SK-N-SH (cell line): ENCODE results near the gene R3HDM4. TPM values are rescaled to one million over a fixed set of nuclear protein-coding genes. Genes with fewer than 3 reads are reported as not detected.

Experiments
- CTCF ChIA-PET: fragments of 300-600, 350-600 bp; formaldehyde crosslinking; extraction: SDS; loops from one replicate; lab custom pipeline; 2021; lab: Yijun Ruan, JAX
- POLR2A ChIA-PET: fragments of 350-600 bp; sonication (Branson Sonifier 250); formaldehyde crosslinking; extraction: SDS; loops from one replicate; lab custom pipeline; 2020; ENCODE audit warnings: antibody characterized with exemption, inconsistent platforms; lab: Yijun Ruan, JAX
- DNase-seq: peaks from one replicate; pipeline ENCODE4 v3.0.0; 2012
- H2AFZ ChIP-seq: fragments of 200-600 bp; sonication (generic); 2 replicates; pipeline ENCODE4 v1.8.1; 2016; ENCODE audit warnings: antibody characterized with exemption, mild to moderate bottlenecking, low read depth
- H3F3A ChIP-seq: fragments of 200-600 bp; sonication (generic); replicated peaks from 2 replicates; pipeline ENCODE3; 2016; ENCODE audit warnings: antibody characterized with exemption, mild to moderate bottlenecking; ENCODE audit not compliant: insufficient read depth
- H3K27ac ChIP-seq, 2 experiments: fragments of 200-500 bp in 1 of 2; fragments of 200-600 bp in 1 of 2; sonication (Bioruptor generic) in 1 of 2; sonication (generic), shearing (Covaris generic) in 1 of 2; 2 replicates each; pipeline versions ENCODE4 v1.5.1 to v1.6.1; 2014 to 2016; ENCODE audit warnings: low read depth in 2 of 2, inconsistent platforms in 1 of 2, low read length in 1 of 2, mild to moderate bottlenecking in 1 of 2, mixed read lengths in 1 of 2
- H3K27me3 ChIP-seq: fragments of 200-600 bp; sonication (generic), shearing (Covaris generic); 2 replicates; pipeline ENCODE4 v1.6.1; 2016; ENCODE audit warnings: mixed run types; ENCODE audit not compliant: insufficient read depth
- H3K36me3 ChIP-seq, 2 experiments: fragments of 200-500 bp in 1 of 2; fragments of 200-600 bp in 1 of 2; sonication (Bioruptor generic) in 1 of 2; sonication (generic) in 1 of 2; replicated peaks in 1 of 2; 2 replicates each; pipeline versions ENCODE3 to v1.5.1; 2014 to 2016; ENCODE audit warnings: low read length in 1 of 2, mild to moderate bottlenecking in 1 of 2; ENCODE audit not compliant: insufficient read depth in 2 of 2, control insufficient read depth in 1 of 2
- H3K4me1 ChIP-seq, 2 experiments: fragments of 200-500 bp in 1 of 2; fragments of 200-600 bp in 1 of 2; sonication (Bioruptor generic) in 1 of 2; sonication (generic), shearing (Covaris generic) in 1 of 2; 2 replicates each; pipeline versions ENCODE4 v1.5.1 to v1.6.1; 2014 to 2016; ENCODE audit warnings: low read depth in 1 of 2, low read length in 1 of 2, mixed run types in 1 of 2; ENCODE audit not compliant: insufficient read depth in 2 of 2, control insufficient read depth in 1 of 2
- H3K4me2 ChIP-seq: fragments of 200-600 bp; sonication (generic), shearing (Covaris generic); 2 replicates; pipeline ENCODE4 v1.6.1; 2017; ENCODE audit warnings: mixed run types
- H3K4me3 ChIP-seq, 2 experiments: fragments of 200-500 bp in 1 of 2; fragments of 200-600 bp in 1 of 2; sonication (Bioruptor generic) in 1 of 2; sonication (generic), shearing (Covaris generic) in 1 of 2; 2 replicates each; pipeline versions ENCODE4 v1.5.1 to v1.8.1; 2014 to 2016; ENCODE audit warnings: low read depth in 2 of 2, inconsistent platforms in 1 of 2, low read length in 1 of 2, mild to moderate bottlenecking in 1 of 2, mixed read lengths in 1 of 2, moderate library complexity in 1 of 2
- H3K79me2 ChIP-seq: fragments of 200-600 bp; sonication (generic); 2 replicates; pipeline ENCODE4 v1.8.1; 2017; ENCODE audit warnings: mild to moderate bottlenecking; ENCODE audit not compliant: insufficient read depth
- H3K9ac ChIP-seq: fragments of 200-600 bp; sonication (generic); 2 replicates; pipeline ENCODE4 v1.6.1; 2017; ENCODE audit warnings: mixed run types
- H3K9me2 ChIP-seq: fragments of 200-600 bp; sonication (generic); 2 replicates; pipeline ENCODE4 v1.6.1; 2017; ENCODE audit warnings: mixed run types
- H3K9me3 ChIP-seq: fragments of 200-600 bp; sonication (generic); 2 replicates; pipeline ENCODE4 v1.6.1; 2017; ENCODE audit warnings: mixed run types, mild to moderate bottlenecking, moderate library complexity
- H4K20me1 ChIP-seq: fragments of 200-600 bp; sonication (generic); 2 replicates; pipeline ENCODE4 v1.6.1; 2017; ENCODE audit warnings: mild to moderate bottlenecking, mixed run types; ENCODE audit not compliant: insufficient read depth
- EZH2phosphoT487 ChIP-seq: fragments of 200-600 bp; sonication (generic); IDR thresholded peaks from 2 replicates; pipeline ENCODE4 v1.6.1; 2017; ENCODE audit warnings: low read depth, mixed run types, mild to moderate bottlenecking, antibody characterized with exemption, moderate library complexity, borderline replicate concordance
- GABPA ChIP-seq: IDR thresholded peaks from 2 replicates; pipeline ENCODE4 v1.4.0; 2012; ENCODE audit warnings: low read depth, mild to moderate bottlenecking
- GATA2 ChIP-seq: sonication (generic); formaldehyde crosslinking; IDR thresholded peaks from 2 replicates; pipeline ENCODE4 v1.5.0; 2020; ENCODE audit warnings: mild to moderate bottlenecking, missing genetic modification reagents
- MXI1 ChIP-seq: IDR thresholded peaks from 2 replicates; pipeline ENCODE4 v1.6.1; 2012; ENCODE audit warnings: mild to moderate bottlenecking, low read depth, low read length, improper control_type of control experiment
- NFIC ChIP-seq: IDR thresholded peaks from 2 replicates; pipeline ENCODE4 v1.4.0; 2012; ENCODE audit warnings: borderline replicate concordance
- NRF1 ChIP-seq: IDR thresholded peaks from 2 replicates; pipeline ENCODE4 v1.6.1; 2012; ENCODE audit warnings: low read depth, mild to moderate bottlenecking, low read length
- RAD21 ChIP-seq: IDR thresholded peaks from 2 replicates; pipeline ENCODE4 v1.6.1; 2012; ENCODE audit warnings: mild to moderate bottlenecking, low read length
- RCOR1 ChIP-seq: fragments of 150-350 bp; IDR thresholded peaks from 2 replicates; pipeline ENCODE4 v1.6.1; 2017; ENCODE audit warnings: antibody characterized with exemption, low read length
- RFX5 ChIP-seq: IDR thresholded peaks from 2 replicates; pipeline ENCODE4 v1.6.1; 2012; ENCODE audit warnings: mild to moderate bottlenecking, improper control_type of control experiment, low read length
- SIN3A ChIP-seq: IDR thresholded peaks from 2 replicates; pipeline ENCODE4 v1.6.1; 2012; ENCODE audit warnings: low read depth, mild to moderate bottlenecking, low read length, moderate library complexity, borderline replicate concordance
- SMC3 ChIP-seq: IDR thresholded peaks from 2 replicates; pipeline ENCODE4 v1.6.1; 2012; ENCODE audit warnings: low read depth, low read length, improper control_type of control experiment
- TAF1 ChIP-seq: IDR thresholded peaks from 2 replicates; pipeline ENCODE4 v1.6.1; 2012; ENCODE audit warnings: low read depth, mild to moderate bottlenecking, low read length, moderate library complexity, borderline replicate concordance
- WGBS: methylation state at CpG from one replicate; pipeline ENCODE4 v1.1.6; 2017; ENCODE audit warnings: low lambda C conversion rate; 5-methylcytosine and 5-hydroxymethylcytosine counted together
- polyA plus RNA-seq, 3 experiments: library from polyadenylated mRNA; depleted of rRNA; stranded (reverse); fragments of >200 nt; gene quantifications; 2 replicates each; pipeline ENCODE4 v1.2.3, GENCODE V29; 2012
- TF ChIP-seq, protein P1 (sequence below): IDR thresholded peaks from 2 replicates; pipeline ENCODE4; 2012
- TF ChIP-seq, protein P2 (sequence below): fragments of 200-600 bp; sonication (generic); IDR thresholded peaks from 2 replicates; pipeline ENCODE4 v1.6.1; 2017; ENCODE audit warnings: antibody characterized with exemption, mild to moderate bottlenecking, moderate library complexity
- TF ChIP-seq, protein P3 (sequence below): IDR thresholded peaks from 2 replicates; pipeline ENCODE4 v1.4.0; 2012; ENCODE audit warnings: low read depth, borderline replicate concordance
- TF ChIP-seq, protein P4 (sequence below): IDR thresholded peaks from 2 replicates; pipeline ENCODE4 v1.4.0; 2012; ENCODE audit warnings: low read depth, borderline replicate concordance
- TF ChIP-seq, protein P5 (sequence below): fragments of 150-350 bp; IDR thresholded peaks from 2 replicates; pipeline ENCODE4 v1.6.1; 2017; ENCODE audit warnings: antibody characterized with exemption, low read length, low read depth, borderline replicate concordance
- TF ChIP-seq, protein P6 (sequence below): IDR thresholded peaks from 2 replicates; pipeline ENCODE4 v1.4.0; 2012; ENCODE audit warnings: low read depth

Gene R3HDM4
- polyA plus RNA-seq, 1 of the 3 experiments (the other 2 are of a cell fraction), result 39.2 TPM

DNA sequence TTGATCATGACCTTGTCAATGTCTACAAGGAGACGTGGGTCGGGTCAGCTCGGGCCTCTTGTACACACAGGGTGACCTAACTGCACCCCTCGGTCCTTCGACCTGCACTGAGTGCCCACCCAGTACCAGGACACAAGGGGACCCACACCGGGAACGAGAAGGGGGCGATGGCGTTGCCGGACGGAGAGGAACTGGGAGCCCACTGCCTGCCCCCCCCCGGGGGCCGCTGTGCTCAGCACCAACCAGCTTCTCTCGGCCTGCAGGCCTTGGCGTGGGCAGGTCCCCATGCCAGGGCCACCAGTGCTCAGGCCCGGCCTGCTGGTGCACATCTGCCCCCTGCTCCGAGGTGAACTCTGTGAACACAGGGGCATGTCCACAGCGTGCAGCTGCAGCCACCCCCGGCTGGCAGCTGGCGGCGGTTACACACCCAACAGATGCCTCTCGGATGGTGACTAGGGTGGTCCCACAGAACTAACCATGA, 39.4 kb downstream of the R3HDM4 start:
- no CpG with 5 or more reads among the region's 22 CpGs for WGBS
- ChIA-PET POLR2A (no interaction called here), CTCF (interaction anchor here (1.2 kb wide), 1 partner anchor 10 kb away, joined by 3 read pairs; no protein-coding TSS in a partner anchor)
- Histone ChIP-seq H3K4me3 (no peak overlapping the region), H3K79me2 (no peaks in the 10 kb centered on the region), H3K9me2 (no peaks in the 10 kb centered on the region), H3K9me3 (no peaks in the 10 kb centered on the region), H3K4me1 (peaks cover 4 to 16% of the 10 kb centered on the region in 2 experiments; a peak in 2 of 4 replicates), H4K20me1 (no peaks in the 10 kb centered on the region), H3K27ac (no peak overlapping the region; a peak in 1 of 4 replicates), H3K9ac (no peak overlapping the region), H3K4me2 (no peak overlapping the region), H2AFZ (no peak overlapping the region), H3K27me3 (no peaks in the 10 kb centered on the region), H3K36me3 (peaks cover 3 to 41% of the 10 kb centered on the region in 2 experiments), H3F3A (peaks cover 22% of the 10 kb centered on the region)
- no peak for DNase-seq
- TF ChIP-seq EZH2phosphoT487 (no peak), GABPA (no peak), NRF1 (no peak), RAD21 (no peak), NFIC (no peak), RCOR1 (no peak), RFX5 (no peak), GATA2 (no peak), SMC3 (no peak), MXI1 (no peak), SIN3A (no peak), TAF1 (no peak)
- TF ChIP-seq, protein P1, sequence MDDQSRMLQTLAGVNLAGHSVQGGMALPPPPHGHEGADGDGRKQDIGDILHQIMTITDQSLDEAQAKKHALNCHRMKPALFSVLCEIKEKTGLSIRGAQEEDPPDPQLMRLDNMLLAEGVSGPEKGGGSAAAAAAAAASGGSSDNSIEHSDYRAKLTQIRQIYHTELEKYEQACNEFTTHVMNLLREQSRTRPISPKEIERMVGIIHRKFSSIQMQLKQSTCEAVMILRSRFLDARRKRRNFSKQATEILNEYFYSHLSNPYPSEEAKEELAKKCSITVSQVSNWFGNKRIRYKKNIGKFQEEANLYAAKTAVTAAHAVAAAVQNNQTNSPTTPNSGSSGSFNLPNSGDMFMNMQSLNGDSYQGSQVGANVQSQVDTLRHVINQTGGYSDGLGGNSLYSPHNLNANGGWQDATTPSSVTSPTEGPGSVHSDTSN, result no peak
- TF ChIP-seq, protein P2, sequence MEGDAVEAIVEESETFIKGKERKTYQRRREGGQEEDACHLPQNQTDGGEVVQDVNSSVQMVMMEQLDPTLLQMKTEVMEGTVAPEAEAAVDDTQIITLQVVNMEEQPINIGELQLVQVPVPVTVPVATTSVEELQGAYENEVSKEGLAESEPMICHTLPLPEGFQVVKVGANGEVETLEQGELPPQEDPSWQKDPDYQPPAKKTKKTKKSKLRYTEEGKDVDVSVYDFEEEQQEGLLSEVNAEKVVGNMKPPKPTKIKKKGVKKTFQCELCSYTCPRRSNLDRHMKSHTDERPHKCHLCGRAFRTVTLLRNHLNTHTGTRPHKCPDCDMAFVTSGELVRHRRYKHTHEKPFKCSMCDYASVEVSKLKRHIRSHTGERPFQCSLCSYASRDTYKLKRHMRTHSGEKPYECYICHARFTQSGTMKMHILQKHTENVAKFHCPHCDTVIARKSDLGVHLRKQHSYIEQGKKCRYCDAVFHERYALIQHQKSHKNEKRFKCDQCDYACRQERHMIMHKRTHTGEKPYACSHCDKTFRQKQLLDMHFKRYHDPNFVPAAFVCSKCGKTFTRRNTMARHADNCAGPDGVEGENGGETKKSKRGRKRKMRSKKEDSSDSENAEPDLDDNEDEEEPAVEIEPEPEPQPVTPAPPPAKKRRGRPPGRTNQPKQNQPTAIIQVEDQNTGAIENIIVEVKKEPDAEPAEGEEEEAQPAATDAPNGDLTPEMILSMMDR, result no peak
- TF ChIP-seq, protein P3, sequence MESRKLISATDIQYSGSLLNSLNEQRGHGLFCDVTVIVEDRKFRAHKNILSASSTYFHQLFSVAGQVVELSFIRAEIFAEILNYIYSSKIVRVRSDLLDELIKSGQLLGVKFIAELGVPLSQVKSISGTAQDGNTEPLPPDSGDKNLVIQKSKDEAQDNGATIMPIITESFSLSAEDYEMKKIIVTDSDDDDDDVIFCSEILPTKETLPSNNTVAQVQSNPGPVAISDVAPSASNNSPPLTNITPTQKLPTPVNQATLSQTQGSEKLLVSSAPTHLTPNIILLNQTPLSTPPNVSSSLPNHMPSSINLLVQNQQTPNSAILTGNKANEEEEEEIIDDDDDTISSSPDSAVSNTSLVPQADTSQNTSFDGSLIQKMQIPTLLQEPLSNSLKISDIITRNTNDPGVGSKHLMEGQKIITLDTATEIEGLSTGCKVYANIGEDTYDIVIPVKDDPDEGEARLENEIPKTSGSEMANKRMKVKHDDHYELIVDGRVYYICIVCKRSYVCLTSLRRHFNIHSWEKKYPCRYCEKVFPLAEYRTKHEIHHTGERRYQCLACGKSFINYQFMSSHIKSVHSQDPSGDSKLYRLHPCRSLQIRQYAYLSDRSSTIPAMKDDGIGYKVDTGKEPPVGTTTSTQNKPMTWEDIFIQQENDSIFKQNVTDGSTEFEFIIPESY, result no peak
- TF ChIP-seq, protein P4, sequence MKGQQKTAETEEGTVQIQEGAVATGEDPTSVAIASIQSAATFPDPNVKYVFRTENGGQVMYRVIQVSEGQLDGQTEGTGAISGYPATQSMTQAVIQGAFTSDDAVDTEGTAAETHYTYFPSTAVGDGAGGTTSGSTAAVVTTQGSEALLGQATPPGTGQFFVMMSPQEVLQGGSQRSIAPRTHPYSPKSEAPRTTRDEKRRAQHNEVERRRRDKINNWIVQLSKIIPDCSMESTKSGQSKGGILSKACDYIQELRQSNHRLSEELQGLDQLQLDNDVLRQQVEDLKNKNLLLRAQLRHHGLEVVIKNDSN, result no peak
- TF ChIP-seq, protein P5, sequence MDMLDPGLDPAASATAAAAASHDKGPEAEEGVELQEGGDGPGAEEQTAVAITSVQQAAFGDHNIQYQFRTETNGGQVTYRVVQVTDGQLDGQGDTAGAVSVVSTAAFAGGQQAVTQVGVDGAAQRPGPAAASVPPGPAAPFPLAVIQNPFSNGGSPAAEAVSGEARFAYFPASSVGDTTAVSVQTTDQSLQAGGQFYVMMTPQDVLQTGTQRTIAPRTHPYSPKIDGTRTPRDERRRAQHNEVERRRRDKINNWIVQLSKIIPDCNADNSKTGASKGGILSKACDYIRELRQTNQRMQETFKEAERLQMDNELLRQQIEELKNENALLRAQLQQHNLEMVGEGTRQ, result no peak
- TF ChIP-seq, protein P6, sequence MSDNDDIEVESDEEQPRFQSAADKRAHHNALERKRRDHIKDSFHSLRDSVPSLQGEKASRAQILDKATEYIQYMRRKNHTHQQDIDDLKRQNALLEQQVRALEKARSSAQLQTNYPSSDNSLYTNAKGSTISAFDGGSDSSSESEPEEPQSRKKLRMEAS, result no peak
